Sciatic nerve (tissue), 2 donors: ENCODE data around the gene MFF. TPM values are rescaled to one million over a fixed set of nuclear protein-coding genes. Genes with fewer than 3 reads are reported as not detected.
A peak's percentile ranks its signal among the peaks of the same experiment; 100 is the strongest.
"Not testable (repeated sequence)": the region's sequence is repeated elsewhere in the genome, so short reads cannot be mapped to it uniquely, and the experiment has no call there.

Source experiments
- ATAC-seq: fragments of 200-7000 bp; cut with Tn5 transposase; one replicate; pipeline ENCODE4 v1.9.1; 2020; ENCODE audit warnings: mild to moderate bottlenecking, moderate library complexity
- DNase-seq: peaks from one replicate; pipeline ENCODE4 v3.0.0-alpha.2; 2020; ENCODE audit warnings: low spot score
- intact Hi-C: fragments of 100-400 bp; cut with DNase I; formaldehyde crosslinking; loops from one replicate; pipeline ENCODE4 v1.14.2; 2022
- total RNA-seq: library from RNA; stranded (reverse); fragmentation: NEBNext Ultra II Directional; extraction: Animal tissue kit (Norgen Biotek cat#: 25700); gene quantifications from one replicate; pipeline ENCODE4 v1.2.1, GENCODE V29; 2021
- donor health status: DM: no; HTN: no; CAD: no.
- donor health status: DM: no; HTN: no; CAD: no.

MFF gene
- total RNA-seq, 1 donor from 2014 or later: 72.5 TPM

- ATAC-seq (no peak), DNase-seq (no peak)
- intact Hi-C loops: no loop called here
Measured at GRCh38 chr2:227370092-227370491, 45.0 kb downstream of the MFF start.

GRCh38 chr2:227370791-227371312 lies 45.8 kb downstream of the MFF start:
- intact Hi-C loops: no loop called here
- peak; percentile 83 for ATAC-seq
- DNase-seq: no peak

GRCh38 chr2:227373389-227373788 lies 48.3 kb downstream of the MFF start:
- DNase-seq (no peak), ATAC-seq (no peak)
- intact Hi-C loops: no loop called here

GRCh38 chr2:227374158-227374557 lies 49.1 kb downstream of the MFF start:
- intact Hi-C loops: no loop called here
- ATAC-seq (peak; percentile 22), DNase-seq (no peak)

GRCh38 chr2:227376656-227377396 lies 51.8 kb downstream of the MFF start:
- intact Hi-C loops: no loop called here
- ATAC-seq (no peak), DNase-seq (no peak)

- no peak for DNase-seq
- no peak for ATAC-seq
- intact Hi-C loops: no loop called here
Measured at GRCh38 chr2:227377467-227378351, 52.7 kb downstream of the MFF start.

GRCh38 chr2:227378371-227378782 lies 53.3 kb downstream of the MFF start:
- intact Hi-C loops: no loop called here
- no peak for DNase-seq
- ATAC-seq: no peak

GRCh38 chr2:227379095-227379494 lies 54.0 kb downstream of the MFF start, which contains the start of gene TM4SF20:
TM4SF20 (minus strand) TSS chr2:227379306; CDS start chr2:227379268, 38 bp downstream.
- ATAC-seq (no peak), DNase-seq (no peak)
- intact Hi-C loops: no loop called here

GRCh38 chr2:227382241-227382835 lies 57.3 kb downstream of the MFF start:
- intact Hi-C loops, DNase-seq, ATAC-seq: not testable (repeated sequence)

GRCh38 chr2:227383686-227384085 lies 58.6 kb downstream of the MFF start:
- intact Hi-C loops: no loop called here
- no peak for ATAC-seq

GRCh38 chr2:227386630-227387029 lies 61.6 kb downstream of the MFF start:
- no peak for ATAC-seq
- no peak for DNase-seq
- intact Hi-C loops: no loop called here

More at GRCh38 chr2:227383686-227384085, 58.6 kb downstream of the MFF start:
- DNase-seq: no peak

- DNase-seq, intact Hi-C loops, ATAC-seq: not testable (repeated sequence)
Measured at GRCh38 chr2:227387583-227387982, 62.5 kb downstream of the MFF start, which contains the start of gene SCYGR1. SCYGR1 (minus strand) TSS chr2:227387949; CDS start chr2:227387949, 0 bp downstream.

- intact Hi-C loops: no loop called here
Measured at GRCh38 chr2:227388537-227389011, 63.5 kb downstream of the MFF start.

GRCh38 chr2:227389231-227389630 lies 64.2 kb downstream of the MFF start:
- ATAC-seq (no peak), DNase-seq (no peak)
- intact Hi-C loops: no loop called here

More at GRCh38 chr2:227388537-227389011, 63.5 kb downstream of the MFF start:
- ATAC-seq: no peak
- DNase-seq: no peak

- ATAC-seq (no peak), DNase-seq (no peak)
- intact Hi-C loops: no loop called here
Measured at GRCh38 chr2:227389661-227390060, 64.6 kb downstream of the MFF start.

GRCh38 chr2:227390468-227391256 lies 65.6 kb downstream of the MFF start:
- DNase-seq (no peak), ATAC-seq (no peak)
- intact Hi-C loops: no loop called here

GRCh38 chr2:227394401-227394800 lies 69.3 kb downstream of the MFF start:
- no peak for DNase-seq
- no peak for ATAC-seq
- intact Hi-C loops: no loop called here

- ATAC-seq (no peak), DNase-seq (no peak)
- intact Hi-C loops: no loop called here
Measured at GRCh38 chr2:227395556-227395955, 70.5 kb downstream of the MFF start.
